K562 (cell line): ENCODE results near the gene AEN. TPM values are rescaled to one million over a fixed set of nuclear protein-coding genes. Genes with fewer than 3 reads are reported as not detected.

ENCODE experiments used
- CREB1 ChIP-seq, 2 experiments: sonication (generic) in 1 of 2; formaldehyde crosslinking in 1 of 2; IDR thresholded peaks; 2 replicates each; pipeline versions ENCODE4 v1.6.1 to v1.8.0; 2012 to 2022; ENCODE audit warnings: inconsistent platforms in 1 of 2, mild to moderate bottlenecking in 1 of 2, missing genetic modification reagents in 1 of 2, moderate library complexity in 1 of 2
- FUS ChIP-seq: fragments of 200-400 bp; formaldehyde crosslinking; optimal IDR thresholded peaks from 2 replicates; pipeline ENCODE3; 2017; ENCODE audit warnings: low read depth, low read length
- MCM5 ChIP-seq: fragments of 450-650 bp; IDR thresholded peaks from 2 replicates; pipeline ENCODE4 v1.6.1; 2016; ENCODE audit warnings: low read depth
- ZNF184 ChIP-seq: sonication (generic); formaldehyde crosslinking; IDR thresholded peaks from 2 replicates; pipeline ENCODE4 v1.5.0; 2020; ENCODE audit warnings: missing genetic modification reagents
- polyA plus RNA-seq, 8 experiments: library from polyadenylated mRNA; depleted of rRNA in 4 of 8; stranded (reverse) in 5 of 8; unstranded in 3 of 8; fragments of >200 nt; fragmentation: Nextera tagmentation in 2 of 8; fragmentation: Illumina TruSeq in 1 of 8; extraction: Ambion mirVana in 2 of 8; extraction: Trizol in 1 of 8; gene quantifications; 2 replicates each; pipeline versions ENCODE4 v1.2.1 to v1.2.3, GENCODE V29; 2011 to 2014; ENCODE audit warnings: inconsistent platforms in 1 of 8, missing spikeins in 1 of 8
- total RNA-seq, 7 experiments: library from RNA; depleted of rRNA in 6 of 7; stranded (reverse); fragments of >200 nt in 6 of 7; fragmentation: Illumina TruSeq in 2 of 7; extraction: Trizol in 2 of 7; gene quantifications; 2 replicates each; pipeline versions ENCODE4 v1.2.1 to v1.2.3, GENCODE V29; 2011 to 2021; ENCODE audit warnings: low replicate concordance in 1 of 7
- TF ChIP-seq, protein P1 (sequence below): sonication (generic); formaldehyde crosslinking; IDR thresholded peaks from 2 replicates; pipeline ENCODE4 v1.8.1; 2023; ENCODE audit warnings: missing genetic modification reagents, mild to moderate bottlenecking, borderline replicate concordance
- TF ChIP-seq, protein P2 (sequence below): fragments of 450-650 bp; formaldehyde crosslinking; conservative IDR thresholded peaks from 2 replicates; pipeline ENCODE4 v1.4.0; 2022; ENCODE audit warnings: mild to moderate bottlenecking, missing genetic modification characterization

AEN gene
- total and polyA plus RNA-seq, 9 of the 15 experiments (the other 6 are each of a cell fraction or from before 2014, with no cell fraction given) = 9.0 to 51.0 (median 32.8) TPM

DNA sequence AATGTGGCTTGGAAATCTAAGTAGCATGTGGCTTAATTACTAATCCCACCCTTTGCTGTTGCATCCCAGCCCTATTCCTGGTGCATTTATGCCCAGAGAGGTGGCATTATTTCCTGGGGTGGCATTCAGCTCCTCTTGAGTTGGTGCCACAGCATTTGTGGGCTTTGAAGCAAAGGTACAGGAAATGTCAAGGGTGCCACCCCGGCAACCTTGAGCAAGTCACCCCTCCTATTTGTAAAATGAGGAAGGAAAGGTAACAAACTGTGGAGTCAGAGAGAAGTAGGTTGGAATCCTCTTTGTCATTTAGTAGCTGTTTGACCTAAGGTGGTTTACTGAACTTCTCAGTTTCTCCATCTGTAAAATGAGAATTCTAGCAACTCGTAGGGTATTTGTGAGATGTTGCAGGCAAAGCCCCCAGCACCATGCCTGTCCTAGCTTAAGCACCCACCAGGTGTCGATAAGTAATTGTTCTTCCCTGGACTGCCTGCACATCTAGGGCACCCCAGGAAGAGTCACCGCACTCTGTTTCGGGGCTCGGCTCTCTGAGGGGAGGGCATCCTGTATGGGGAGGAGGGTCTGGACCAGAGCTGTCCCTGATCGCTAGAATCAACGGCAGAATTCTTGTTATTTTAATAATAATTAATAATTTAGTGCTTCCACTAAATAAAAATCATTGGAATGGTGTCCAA lies 34.8 kb downstream of the AEN start (continued):
- TF ChIP-seq, protein P1, sequence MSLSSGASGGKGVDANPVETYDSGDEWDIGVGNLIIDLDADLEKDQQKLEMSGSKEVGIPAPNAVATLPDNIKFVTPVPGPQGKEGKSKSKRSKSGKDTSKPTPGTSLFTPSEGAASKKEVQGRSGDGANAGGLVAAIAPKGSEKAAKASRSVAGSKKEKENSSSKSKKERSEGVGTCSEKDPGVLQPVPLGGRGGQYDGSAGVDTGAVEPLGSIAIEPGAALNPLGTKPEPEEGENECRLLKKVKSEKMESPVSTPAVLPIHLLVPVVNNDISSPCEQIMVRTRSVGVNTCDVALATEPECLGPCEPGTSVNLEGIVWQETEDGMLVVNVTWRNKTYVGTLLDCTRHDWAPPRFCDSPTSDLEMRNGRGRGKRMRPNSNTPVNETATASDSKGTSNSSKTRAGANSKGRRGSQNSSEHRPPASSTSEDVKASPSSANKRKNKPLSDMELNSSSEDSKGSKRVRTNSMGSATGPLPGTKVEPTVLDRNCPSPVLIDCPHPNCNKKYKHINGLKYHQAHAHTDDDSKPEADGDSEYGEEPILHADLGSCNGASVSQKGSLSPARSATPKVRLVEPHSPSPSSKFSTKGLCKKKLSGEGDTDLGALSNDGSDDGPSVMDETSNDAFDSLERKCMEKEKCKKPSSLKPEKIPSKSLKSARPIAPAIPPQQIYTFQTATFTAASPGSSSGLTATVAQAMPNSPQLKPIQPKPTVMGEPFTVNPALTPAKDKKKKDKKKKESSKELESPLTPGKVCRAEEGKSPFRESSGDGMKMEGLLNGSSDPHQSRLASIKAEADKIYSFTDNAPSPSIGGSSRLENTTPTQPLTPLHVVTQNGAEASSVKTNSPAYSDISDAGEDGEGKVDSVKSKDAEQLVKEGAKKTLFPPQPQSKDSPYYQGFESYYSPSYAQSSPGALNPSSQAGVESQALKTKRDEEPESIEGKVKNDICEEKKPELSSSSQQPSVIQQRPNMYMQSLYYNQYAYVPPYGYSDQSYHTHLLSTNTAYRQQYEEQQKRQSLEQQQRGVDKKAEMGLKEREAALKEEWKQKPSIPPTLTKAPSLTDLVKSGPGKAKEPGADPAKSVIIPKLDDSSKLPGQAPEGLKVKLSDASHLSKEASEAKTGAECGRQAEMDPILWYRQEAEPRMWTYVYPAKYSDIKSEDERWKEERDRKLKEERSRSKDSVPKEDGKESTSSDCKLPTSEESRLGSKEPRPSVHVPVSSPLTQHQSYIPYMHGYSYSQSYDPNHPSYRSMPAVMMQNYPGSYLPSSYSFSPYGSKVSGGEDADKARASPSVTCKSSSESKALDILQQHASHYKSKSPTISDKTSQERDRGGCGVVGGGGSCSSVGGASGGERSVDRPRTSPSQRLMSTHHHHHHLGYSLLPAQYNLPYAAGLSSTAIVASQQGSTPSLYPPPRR (CRISPR knock-in tag) = no peak
- TF ChIP-seq MCM5 = no peak
- no peak for TF ChIP-seq CREB1 (IDR thresholded peaks at IDR 0.05)
- no peak for TF ChIP-seq CREB1 (CRISPR knock-in tag; IDR thresholded peaks at IDR 0.05)
- TF ChIP-seq ZNF184 (CRISPR knock-in tag) = no peak
- no peak for TF ChIP-seq FUS
- TF ChIP-seq, protein P2, sequence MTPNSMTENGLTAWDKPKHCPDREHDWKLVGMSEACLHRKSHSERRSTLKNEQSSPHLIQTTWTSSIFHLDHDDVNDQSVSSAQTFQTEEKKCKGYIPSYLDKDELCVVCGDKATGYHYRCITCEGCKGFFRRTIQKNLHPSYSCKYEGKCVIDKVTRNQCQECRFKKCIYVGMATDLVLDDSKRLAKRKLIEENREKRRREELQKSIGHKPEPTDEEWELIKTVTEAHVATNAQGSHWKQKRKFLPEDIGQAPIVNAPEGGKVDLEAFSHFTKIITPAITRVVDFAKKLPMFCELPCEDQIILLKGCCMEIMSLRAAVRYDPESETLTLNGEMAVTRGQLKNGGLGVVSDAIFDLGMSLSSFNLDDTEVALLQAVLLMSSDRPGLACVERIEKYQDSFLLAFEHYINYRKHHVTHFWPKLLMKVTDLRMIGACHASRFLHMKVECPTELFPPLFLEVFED (CRISPR knock-in tag) = no peak
